ENCODE results near the gene SLC7A11. TPM values are rescaled to one million over a fixed set of nuclear protein-coding genes. Genes with fewer than 3 reads are reported as not detected.

The SLC7A11 gene
- total and polyA plus RNA-seq, 2 donors from 2014 or later, result 0.04 to 2.6 TPM

GRCh38 chr4:138263247-138263816, 21.2 kb upstream of the SLC7A11 start:
- DNase-seq, result no peak
- Histone ChIP-seq H3K4me3 (ENCODE audit: low read length in 3 of 3) (no peak overlapping the region), H3K4me1 (ENCODE audit: control insufficient read depth in 2 of 3, insufficient read depth in 2 of 3, low read depth in 1 of 3, low read length in 3 of 3) (no peaks in the 10 kb centered on the region), H3K9me3 (ENCODE audit: control insufficient read depth in 2 of 3, insufficient read depth in 1 of 3, low read length in 3 of 3) (no peaks in the 10 kb centered on the region), H3K27me3 (ENCODE audit: control insufficient read depth, insufficient read depth, low read length) (no peaks in the 10 kb centered on the region), H3K9ac (ENCODE audit: low read length in 3 of 3) (no peak overlapping the region), H3K36me3 (ENCODE audit: control insufficient read depth in 2 of 3, insufficient read depth in 3 of 3, low read length in 3 of 3) (no peaks in the 10 kb centered on the region), H3K27ac (ENCODE audit: low read depth in 2 of 2, low read length in 2 of 2) (no peak overlapping the region)
- intact Hi-C loops (cut with DNase I), result no loop called here
- TF ChIP-seq CTCF (IDR thresholded peaks at IDR 0.05; ENCODE audit: borderline replicate concordance, extremely low read depth, insufficient read depth), result no peak
- no peak for FAIRE-seq

GRCh38 chr4:138262469-138262868, 20.3 kb upstream of the SLC7A11 start:
- intact Hi-C loops (cut with DNase I), result no loop called here
- Histone ChIP-seq H3K27ac (ENCODE audit: low read depth in 2 of 2, low read length in 2 of 2) (no peak overlapping the region), H3K9ac (ENCODE audit: low read length in 3 of 3) (no peak overlapping the region), H3K27me3 (ENCODE audit: control insufficient read depth, insufficient read depth, low read length) (no peaks in the 10 kb centered on the region), H3K4me1 (ENCODE audit: control insufficient read depth in 2 of 3, insufficient read depth in 2 of 3, low read depth in 1 of 3, low read length in 3 of 3) (no peaks in the 10 kb centered on the region), H3K4me3 (ENCODE audit: low read length in 3 of 3) (no peak overlapping the region), H3K9me3 (ENCODE audit: control insufficient read depth in 2 of 3, insufficient read depth in 1 of 3, low read length in 3 of 3) (no peaks in the 10 kb centered on the region), H3K36me3 (ENCODE audit: control insufficient read depth in 2 of 3, insufficient read depth in 3 of 3, low read length in 3 of 3) (no peaks in the 10 kb centered on the region)
- no peak for FAIRE-seq
- TF ChIP-seq CTCF (IDR thresholded peaks at IDR 0.05; ENCODE audit: borderline replicate concordance, extremely low read depth, insufficient read depth), result no peak
- DNase-seq, result no peak

GRCh38 chr4:138262030-138262429, 19.9 kb upstream of the SLC7A11 start:
- Histone ChIP-seq H3K27ac (ENCODE audit: low read depth in 2 of 2, low read length in 2 of 2) (no peak overlapping the region), H3K9me3 (ENCODE audit: control insufficient read depth in 2 of 3, insufficient read depth in 1 of 3, low read length in 3 of 3) (no peaks in the 10 kb centered on the region), H3K4me3 (ENCODE audit: low read length in 3 of 3) (no peak overlapping the region), H3K27me3 (ENCODE audit: control insufficient read depth, insufficient read depth, low read length) (no peaks in the 10 kb centered on the region), H3K36me3 (ENCODE audit: control insufficient read depth in 2 of 3, insufficient read depth in 3 of 3, low read length in 3 of 3) (no peaks in the 10 kb centered on the region), H3K4me1 (ENCODE audit: control insufficient read depth in 2 of 3, insufficient read depth in 2 of 3, low read depth in 1 of 3, low read length in 3 of 3) (no peaks in the 10 kb centered on the region), H3K9ac (ENCODE audit: low read length in 3 of 3) (no peak overlapping the region)
- no peak for FAIRE-seq
- intact Hi-C loops (cut with DNase I), result no loop called here
- DNase-seq, result no peak
- TF ChIP-seq CTCF (IDR thresholded peaks at IDR 0.05; ENCODE audit: borderline replicate concordance, extremely low read depth, insufficient read depth), result no peak

- H3K4me3 ChIP-seq (ENCODE audit: low read length in 3 of 3), result no peak overlapping the region
- TF ChIP-seq CTCF (IDR thresholded peaks at IDR 0.05; ENCODE audit: borderline replicate concordance, extremely low read depth, insufficient read depth), result no peak
- no peaks in the 10 kb centered on the region for H3K36me3 ChIP-seq (ENCODE audit: control insufficient read depth in 2 of 3, insufficient read depth in 3 of 3, low read length in 3 of 3)
- H3K27me3 ChIP-seq (ENCODE audit: control insufficient read depth, insufficient read depth, low read length), result no peaks in the 10 kb centered on the region
- no peaks in the 10 kb centered on the region for H3K9me3 ChIP-seq (ENCODE audit: control insufficient read depth in 2 of 3, insufficient read depth in 1 of 3, low read length in 3 of 3)
- intact Hi-C loops (cut with DNase I), result no loop called here
- no peak overlapping the region for H3K9ac ChIP-seq (ENCODE audit: low read length in 3 of 3)
- no peak for FAIRE-seq
- H3K4me1 ChIP-seq (ENCODE audit: control insufficient read depth in 2 of 3, insufficient read depth in 2 of 3, low read depth in 1 of 3, low read length in 3 of 3), result no peaks in the 10 kb centered on the region
- H3K27ac ChIP-seq (ENCODE audit: low read depth in 2 of 2, low read length in 2 of 2), result no peak overlapping the region
- DNase-seq, result no peak
Measured at GRCh38 chr4:138259824-138260223, 17.7 kb upstream of the SLC7A11 start.
